ENCODE measurements around the gene PACSIN1.

GRCh38 chr6:34532230-34532629 is 66.4 kb downstream of the PACSIN1 start:
- TF ChIP-seq CTCF (IDR thresholded peaks at IDR 0.05) (no peak), EP300 (IDR thresholded peaks at IDR 0.05) (no peak), POLR2AphosphoS5 (IDR thresholded peaks at IDR 0.05) (no peak), POLR2A (IDR thresholded peaks at IDR 0.05) (no peak)

Measured in stomach (tissue), 4 donors.